Epithelial cell of esophagus (primary cell): Measurements from ENCODE around the gene OOSP3.

Experiments
- DNase-seq: peaks from one replicate; pipeline ENCODE4 v3.0.0; 2010; ENCODE audit warnings: low read depth
- H3K4me3 ChIP-seq: 2 replicates; pipeline ENCODE4 v1.5.1; 2011; ENCODE audit warnings: mild to moderate bottlenecking, low read length, control low read depth
- TF ChIP-seq, protein P1 (sequence below): IDR thresholded peaks from 2 replicates; pipeline ENCODE4 v1.5.1; 2011; ENCODE audit warnings: low read depth, mild to moderate bottlenecking, low read length, control low read depth, inconsistent platforms; ENCODE audit not compliant: insufficient read depth; ENCODE audit errors: missing control alignments

OOSP3 gene

DNA sequence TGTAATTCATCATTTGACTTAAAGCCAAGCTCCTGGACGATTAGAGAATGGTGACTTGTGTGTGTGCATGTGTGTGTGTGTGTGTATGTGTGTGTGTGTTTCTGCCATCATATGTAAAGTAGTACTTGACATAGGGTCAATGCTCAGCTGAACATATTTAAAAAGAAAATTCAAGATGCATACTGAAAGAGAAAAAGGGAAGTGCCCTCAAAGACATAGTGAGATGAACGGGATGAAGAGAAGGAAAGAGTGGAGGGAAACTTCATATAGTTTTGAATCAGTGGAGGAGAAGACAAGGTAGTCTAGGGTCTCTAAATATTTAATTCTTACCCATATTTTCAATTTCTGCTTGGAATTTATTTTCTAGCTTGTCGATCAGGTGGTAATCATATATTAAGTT lies 16.3 kb upstream of the OOSP3 start:
- H3K4me3 ChIP-seq = no peak overlapping the region
- TF ChIP-seq, protein P1, sequence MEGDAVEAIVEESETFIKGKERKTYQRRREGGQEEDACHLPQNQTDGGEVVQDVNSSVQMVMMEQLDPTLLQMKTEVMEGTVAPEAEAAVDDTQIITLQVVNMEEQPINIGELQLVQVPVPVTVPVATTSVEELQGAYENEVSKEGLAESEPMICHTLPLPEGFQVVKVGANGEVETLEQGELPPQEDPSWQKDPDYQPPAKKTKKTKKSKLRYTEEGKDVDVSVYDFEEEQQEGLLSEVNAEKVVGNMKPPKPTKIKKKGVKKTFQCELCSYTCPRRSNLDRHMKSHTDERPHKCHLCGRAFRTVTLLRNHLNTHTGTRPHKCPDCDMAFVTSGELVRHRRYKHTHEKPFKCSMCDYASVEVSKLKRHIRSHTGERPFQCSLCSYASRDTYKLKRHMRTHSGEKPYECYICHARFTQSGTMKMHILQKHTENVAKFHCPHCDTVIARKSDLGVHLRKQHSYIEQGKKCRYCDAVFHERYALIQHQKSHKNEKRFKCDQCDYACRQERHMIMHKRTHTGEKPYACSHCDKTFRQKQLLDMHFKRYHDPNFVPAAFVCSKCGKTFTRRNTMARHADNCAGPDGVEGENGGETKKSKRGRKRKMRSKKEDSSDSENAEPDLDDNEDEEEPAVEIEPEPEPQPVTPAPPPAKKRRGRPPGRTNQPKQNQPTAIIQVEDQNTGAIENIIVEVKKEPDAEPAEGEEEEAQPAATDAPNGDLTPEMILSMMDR = no peak
- no peak for DNase-seq

- peak; percentile 77 for DNase-seq
- peak overlapping the region; percentile 6 for H3K4me3 ChIP-seq
- TF ChIP-seq, protein P1 = no peak
Measured at GRCh38 chr11:59865031-59865430, 13.6 kb upstream of the OOSP3 start.

GRCh38 chr11:59866397-59866796 lies 12.2 kb upstream of the OOSP3 start, which contains the start of gene TCN1:
Gene TCN1 (minus strand): TSS chr11:59866487. CDS start chr11:59866470, 17 bp downstream.
- DNase-seq = peak; percentile 84
- TF ChIP-seq, protein P1 = peak; percentile 26
- H3K4me3 ChIP-seq = peak within 1 kb of the TSS; percentile 6

- no peak overlapping the region for H3K4me3 ChIP-seq
- DNase-seq = no peak
- TF ChIP-seq, protein P1 = no peak
Measured at GRCh38 chr11:59866836-59867235, 11.7 kb upstream of the OOSP3 start.

- no peak overlapping the region for H3K4me3 ChIP-seq
- TF ChIP-seq, protein P1 = no peak
- DNase-seq = no peak
Measured at GRCh38 chr11:59867946-59868345, 10.6 kb upstream of the OOSP3 start.

GRCh38 chr11:59872076-59872475 lies 6.5 kb upstream of the OOSP3 start:
- H3K4me3 ChIP-seq = no peak overlapping the region
- no peak for DNase-seq
- TF ChIP-seq, protein P1 = no peak

DNA sequence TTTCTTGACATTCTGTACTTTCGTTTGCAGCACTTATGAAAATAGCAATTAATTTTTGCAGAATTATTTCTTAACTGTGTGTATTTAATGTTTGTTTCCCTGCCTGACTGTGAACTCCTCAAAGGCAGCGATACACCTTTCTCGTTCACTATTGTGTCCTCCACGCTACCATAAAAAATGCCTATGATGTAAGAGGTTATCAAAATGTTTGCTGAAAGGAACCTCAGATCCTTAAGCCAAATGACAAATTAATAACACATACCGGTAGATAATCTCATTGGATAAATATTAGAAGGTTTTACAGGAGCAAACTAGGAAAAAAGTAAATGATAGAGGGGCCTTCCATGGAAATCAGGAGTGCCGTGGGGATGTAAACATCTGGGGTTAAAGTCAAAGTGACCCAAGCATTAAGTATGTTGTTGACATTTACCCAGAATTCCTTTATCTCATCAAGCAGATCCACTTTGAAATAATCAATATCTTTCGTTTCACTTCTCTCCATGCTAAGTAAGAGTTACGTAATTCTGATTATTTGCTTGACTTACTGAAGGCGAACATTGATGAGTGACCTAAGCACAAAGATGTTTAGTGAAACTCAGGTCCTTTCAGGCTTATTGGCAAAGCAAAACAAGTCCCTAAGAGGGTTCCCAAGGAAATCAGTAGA lies 2.6 kb upstream of the OOSP3 start:
- TF ChIP-seq, protein P1 = no peak
- H3K4me3 ChIP-seq = no peak overlapping the region
- no peak for DNase-seq
